Stimulated activated naive CD8-positive, alpha-beta T cell treated with anti-CD3 and anti-CD28 coated beads, Interleukin-15, amount 100 ng/mL, for 72 hours (primary cell): ENCODE results near the gene CPZ.
A peak's percentile ranks its signal among the peaks of the same experiment; 100 is the strongest.

ENCODE experiments used
- ATAC-seq: fragments of 150-1000 bp; cut with Tn5 transposase; 2 replicates; pipeline ENCODE4 v1.10.0; 2021; ENCODE audit warnings: mild to moderate bottlenecking, moderate library complexity
- DNase-seq, 2 donors: peaks; one replicate each; pipeline ENCODE4 v3.0.0; 2021 to 2022
- H3K27ac Mint-ChIP-seq, 2 donors: one replicate each; pipeline ENCODE4 v1.8.0; 2022; ENCODE audit warnings: mild to moderate bottlenecking in 2 of 2, mixed read lengths in 2 of 2, moderate library complexity in 2 of 2
- H3K27me3 Mint-ChIP-seq: one replicate; pipeline ENCODE4 v1.8.0; 2022; ENCODE audit warnings: mixed read lengths
- H3K4me1 Mint-ChIP-seq: one replicate; pipeline ENCODE4 v1.8.0; 2022; ENCODE audit warnings: mild to moderate bottlenecking, mixed read lengths
- H3K4me3 Mint-ChIP-seq, 2 donors: one replicate each; pipeline ENCODE4 v1.8.0; 2022; ENCODE audit warnings: mild to moderate bottlenecking in 2 of 2, mixed read lengths in 2 of 2, moderate library complexity in 1 of 2
- H3K9me3 Mint-ChIP-seq, 2 donors: one replicate each; pipeline ENCODE4 v1.8.0; 2022; ENCODE audit warnings: mixed read lengths in 2 of 2

Gene CPZ

DNA sequence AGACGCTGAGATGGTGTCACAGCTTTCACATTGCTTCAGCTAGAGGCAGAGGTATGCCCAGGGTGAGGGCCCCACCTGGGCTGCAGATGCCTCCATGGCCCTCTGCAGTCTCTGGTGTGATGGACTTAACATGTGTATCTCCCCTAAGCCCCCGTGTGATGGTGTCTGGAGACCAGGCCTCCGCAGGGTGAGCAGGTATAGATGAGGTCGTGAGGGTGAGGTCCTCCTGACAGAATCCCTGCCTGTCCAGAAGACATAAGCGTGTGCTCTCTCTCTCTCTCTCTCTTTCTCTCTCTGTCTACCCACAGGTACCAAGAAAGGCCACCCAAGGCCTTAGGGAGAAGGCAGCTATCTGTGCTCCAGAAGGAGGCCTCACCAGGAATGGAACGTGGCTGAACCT lies 50.9 kb downstream of the CPZ start:
- Mint-ChIP-seq H3K27me3 (peaks cover 9% of the 10 kb centered on the region), H3K4me1 (no peaks in the 10 kb centered on the region), H3K27ac (no peak overlapping the region), H3K9me3 (no peaks in the 10 kb centered on the region), H3K4me3 (no peak overlapping the region)
- ATAC-seq (no peak), DNase-seq (no peak)

DNA sequence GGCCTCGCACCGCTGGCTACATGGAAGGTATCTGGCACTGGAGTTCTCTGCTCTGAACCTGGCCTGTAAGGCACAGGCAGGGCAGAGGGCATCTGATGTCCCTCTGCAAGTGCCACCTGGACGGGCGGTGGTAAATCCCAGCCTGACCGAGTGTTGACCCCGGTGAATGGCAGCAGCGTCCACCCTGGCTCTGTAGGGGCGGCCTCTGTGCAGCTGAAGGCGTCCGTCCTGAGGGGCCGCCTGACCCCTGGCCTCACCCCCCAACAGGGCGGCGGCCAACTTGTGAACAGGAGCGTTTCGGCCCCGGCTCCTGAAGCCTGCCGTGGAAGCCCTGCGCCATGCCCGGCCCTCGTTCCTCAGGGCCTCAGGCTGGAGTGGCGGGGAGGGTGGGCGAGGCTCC lies 51.4 kb downstream of the CPZ start:
- Mint-ChIP-seq H3K9me3 (no peaks in the 10 kb centered on the region), H3K27me3 (peaks cover 8% of the 10 kb centered on the region), H3K4me3 (no peak overlapping the region), H3K27ac (no peak overlapping the region), H3K4me1 (no peaks in the 10 kb centered on the region)
- DNase-seq (no peak), ATAC-seq (no peak)

DNA sequence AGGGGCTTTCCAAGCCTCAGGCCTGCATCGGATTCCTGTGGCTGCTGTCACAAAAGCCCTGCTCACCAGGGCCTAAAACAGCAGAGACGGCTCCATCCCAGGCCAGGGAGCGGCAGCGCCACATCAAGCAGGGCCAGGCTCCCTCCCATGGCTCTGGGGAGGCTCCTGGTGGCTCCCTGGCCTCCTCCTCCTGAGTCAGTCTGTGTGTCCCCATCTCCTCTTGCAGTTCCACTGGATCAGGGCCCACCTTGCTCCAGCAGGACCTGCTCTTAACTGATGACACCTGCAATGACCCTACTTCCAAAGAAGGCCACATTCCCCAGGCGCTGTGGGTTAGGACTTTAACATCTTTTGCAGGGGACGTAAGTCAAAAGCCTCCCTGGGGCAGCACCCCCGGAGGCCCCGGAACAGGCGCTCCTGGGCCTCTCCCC lies 51.9 kb downstream of the CPZ start:
- Mint-ChIP-seq H3K9me3 (no peaks in the 10 kb centered on the region), H3K4me3 (no peak overlapping the region), H3K4me1 (no peaks in the 10 kb centered on the region), H3K27ac (no peak overlapping the region), H3K27me3 (peaks cover 7% of the 10 kb centered on the region)
- ATAC-seq (no peak), DNase-seq (no peak)

DNA sequence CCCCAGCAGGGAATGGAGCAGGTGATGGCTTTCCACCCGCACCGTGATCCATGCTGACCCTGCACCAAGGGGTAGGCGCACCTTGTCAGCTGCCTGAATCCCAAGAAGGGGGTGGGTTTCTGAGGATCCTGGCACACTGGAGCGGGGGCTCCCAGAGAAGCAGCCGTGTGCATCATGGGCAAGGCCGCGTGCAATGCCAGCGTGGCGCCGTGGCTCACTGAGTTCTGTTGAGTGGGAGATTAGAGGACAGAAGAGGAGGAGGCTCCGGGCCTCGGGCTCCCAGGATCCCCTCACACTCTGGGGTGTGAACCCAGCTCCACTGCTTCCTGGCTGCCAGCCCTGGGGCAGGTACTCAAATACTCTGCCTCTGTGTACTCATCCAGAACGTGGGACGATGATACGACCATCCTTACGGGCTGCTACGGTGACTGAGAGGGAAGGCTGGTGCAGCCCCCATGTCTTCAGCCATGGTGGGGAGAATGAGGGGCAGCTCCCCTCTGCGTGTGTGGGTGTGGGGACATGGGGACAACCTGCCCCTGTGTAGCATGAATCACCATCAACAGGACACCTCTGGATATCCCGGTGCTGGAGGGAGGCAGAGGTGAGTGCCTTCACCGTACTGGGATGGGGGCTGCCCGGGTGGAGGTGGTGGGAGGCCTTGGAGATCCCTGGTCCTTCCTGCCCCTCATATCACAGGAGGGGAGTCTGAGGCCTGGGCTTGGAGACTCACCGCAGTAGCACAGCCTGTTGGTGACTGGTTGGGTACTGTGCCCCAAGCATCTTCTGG lies 52.6 kb downstream of the CPZ start:
- Mint-ChIP-seq H3K4me1 (no peaks in the 10 kb centered on the region), H3K9me3 (no peaks in the 10 kb centered on the region), H3K27ac (no peak overlapping the region), H3K4me3 (no peak overlapping the region), H3K27me3 (peaks cover 7% of the 10 kb centered on the region)
- ATAC-seq (peak; percentile 6), DNase-seq (no peak)

DNA sequence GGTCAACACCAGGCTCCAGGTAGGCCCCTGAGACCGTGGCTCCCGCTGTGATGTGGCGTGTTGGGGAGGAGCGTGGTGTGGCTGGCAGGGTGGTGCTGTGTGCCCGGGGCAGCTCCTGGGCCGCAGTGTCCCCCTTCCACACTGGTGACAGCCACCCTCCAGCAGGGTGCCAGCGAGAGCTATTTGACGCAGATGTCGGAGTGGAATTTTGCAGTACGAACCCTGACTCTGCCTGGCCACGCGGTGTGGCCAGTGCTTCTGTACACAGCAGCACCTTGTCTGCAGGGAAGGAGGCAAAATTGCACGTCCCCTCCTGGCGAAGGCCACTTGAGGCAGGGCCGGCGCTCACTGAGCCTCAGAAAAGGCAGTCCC lies 53.2 kb downstream of the CPZ start:
- Mint-ChIP-seq H3K4me3 (no peak overlapping the region), H3K4me1 (no peaks in the 10 kb centered on the region), H3K27me3 (peaks cover 7% of the 10 kb centered on the region), H3K27ac (no peak overlapping the region), H3K9me3 (no peaks in the 10 kb centered on the region)
- DNase-seq: no peak
- ATAC-seq: no peak

DNA sequence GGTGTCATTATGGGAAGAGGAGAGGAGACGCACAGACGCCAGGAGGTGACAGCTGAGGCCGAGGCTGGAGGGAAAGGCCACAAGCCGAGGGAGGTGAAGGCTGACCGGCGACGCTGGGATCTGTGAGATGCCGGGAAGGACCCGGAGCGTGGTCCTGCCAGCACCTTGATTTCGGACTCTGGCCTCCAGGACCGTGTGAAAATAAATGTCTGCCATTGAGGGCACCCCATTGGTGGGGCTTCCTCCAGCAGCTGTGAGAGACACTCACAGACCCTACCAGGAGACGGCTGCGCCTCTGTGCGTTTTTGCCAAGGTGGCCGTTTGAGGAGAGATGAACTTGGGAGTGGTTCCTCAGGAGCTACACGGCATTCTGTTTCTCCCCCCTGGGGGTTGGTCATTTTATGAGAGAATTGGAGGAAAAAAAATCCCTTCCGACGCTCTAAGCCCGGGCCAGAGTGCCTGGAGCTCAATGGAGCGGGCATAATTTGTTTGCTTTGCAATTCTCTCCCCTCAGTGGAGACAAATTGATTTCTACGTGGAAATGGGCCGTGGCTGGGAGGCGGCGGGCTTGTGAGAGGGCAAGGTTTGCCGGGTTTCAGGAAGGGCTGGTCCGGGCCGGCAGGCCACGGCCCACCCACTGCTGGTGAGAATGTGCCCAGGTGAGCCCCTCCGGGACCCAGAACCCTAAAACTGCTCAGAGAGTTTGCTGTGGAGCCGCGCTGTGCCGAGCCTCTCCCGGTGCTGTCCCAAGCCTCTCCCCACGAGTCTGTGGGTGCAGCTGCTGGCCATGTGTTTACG lies 53.9 kb downstream of the CPZ start:
- ATAC-seq: no peak
- peak overlapping the region in 1 of 2 donors; percentile 63 for H3K27ac Mint-ChIP-seq
- H3K4me3 Mint-ChIP-seq: no peak overlapping the region
- DNase-seq: no peak
- peaks cover 7% of the 10 kb centered on the region for H3K27me3 Mint-ChIP-seq
- no peaks in the 10 kb centered on the region for H3K4me1 Mint-ChIP-seq
- no peaks in the 10 kb centered on the region for H3K9me3 Mint-ChIP-seq

DNA sequence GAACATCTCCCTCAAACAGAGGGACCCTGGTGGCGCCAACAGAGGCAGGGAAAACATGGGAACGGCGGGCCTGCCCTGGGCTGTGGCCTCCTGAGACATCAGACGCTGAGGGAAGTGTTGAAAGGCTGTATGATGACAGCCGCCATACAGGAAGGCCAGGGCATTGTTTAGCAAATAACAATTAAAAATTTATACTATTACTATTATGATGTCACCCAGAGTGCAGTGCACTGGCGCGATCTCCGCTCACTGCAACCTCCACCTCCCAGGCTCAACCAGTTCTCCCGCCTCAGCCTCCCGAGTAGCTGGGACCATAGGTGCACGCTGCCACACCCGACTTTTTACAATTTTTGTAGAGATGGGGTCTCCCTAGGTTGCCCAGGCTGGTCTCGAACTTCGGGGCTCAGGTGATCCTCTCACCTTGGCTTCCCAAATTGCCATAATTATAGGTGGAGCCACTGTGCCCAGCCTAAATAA lies 54.6 kb downstream of the CPZ start:
- ATAC-seq: no peak
- H3K27ac Mint-ChIP-seq: no peak overlapping the region

DNA sequence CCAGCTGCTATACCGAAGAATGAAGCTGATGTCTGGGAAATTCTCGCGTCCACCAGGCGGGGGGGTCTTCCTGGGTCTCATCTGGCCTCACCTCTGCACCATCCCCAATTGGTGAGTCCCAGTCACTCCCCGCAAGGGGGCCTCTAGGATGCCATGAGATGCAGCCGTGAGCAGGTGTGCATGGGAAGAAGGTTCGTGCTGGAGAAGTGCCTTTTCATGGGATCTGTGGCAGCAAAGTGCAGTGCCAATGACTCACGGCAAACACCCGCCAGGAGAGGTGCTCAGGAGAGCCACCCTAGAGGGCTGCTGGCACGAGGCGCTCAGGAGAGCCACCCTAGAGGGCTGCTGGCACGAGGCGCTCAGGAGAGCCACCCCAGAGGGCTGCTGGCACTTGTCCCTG lies 55.1 kb downstream of the CPZ start:
- ATAC-seq: no peak
- H3K4me1 Mint-ChIP-seq: no peaks in the 10 kb centered on the region
- H3K27me3 Mint-ChIP-seq: peaks cover 7% of the 10 kb centered on the region
- H3K9me3 Mint-ChIP-seq: no peaks in the 10 kb centered on the region
- no peak for DNase-seq
- H3K27ac Mint-ChIP-seq: no peak overlapping the region
- no peak overlapping the region for H3K4me3 Mint-ChIP-seq

More for the DNA sequence above, 54.6 kb downstream of the CPZ start:
- Mint-ChIP-seq H3K4me3 (no peak overlapping the region), H3K9me3 (no peaks in the 10 kb centered on the region), H3K27me3 (peaks cover 7% of the 10 kb centered on the region), H3K4me1 (no peaks in the 10 kb centered on the region)
- DNase-seq: no peak

DNA sequence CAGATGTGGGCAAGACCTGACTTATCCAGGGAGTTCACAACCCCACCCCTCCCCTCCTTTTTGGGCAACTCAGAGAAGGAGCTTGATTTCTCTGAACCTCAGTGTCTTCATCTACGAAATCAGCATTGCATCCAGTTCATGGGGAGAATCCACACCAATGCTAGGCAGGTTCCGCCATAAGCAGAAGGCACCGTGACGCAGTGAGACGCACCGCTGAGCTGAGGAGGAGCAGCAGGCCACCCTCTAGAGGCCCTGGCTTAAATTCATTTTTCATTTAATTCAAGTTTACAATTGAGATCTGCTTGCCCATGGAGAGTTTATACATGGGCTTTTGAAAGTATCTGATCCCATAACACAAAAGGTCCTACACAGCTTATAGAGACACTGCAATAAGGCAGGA lies 55.7 kb downstream of the CPZ start:
- DNase-seq (no peak), ATAC-seq (no peak)
- no peak overlapping the region for H3K27ac Mint-ChIP-seq
- no peaks in the 10 kb centered on the region for H3K9me3 Mint-ChIP-seq
- H3K27me3 Mint-ChIP-seq: peaks cover 7% of the 10 kb centered on the region
- no peaks in the 10 kb centered on the region for H3K4me1 Mint-ChIP-seq
- H3K4me3 Mint-ChIP-seq: no peak overlapping the region

DNA sequence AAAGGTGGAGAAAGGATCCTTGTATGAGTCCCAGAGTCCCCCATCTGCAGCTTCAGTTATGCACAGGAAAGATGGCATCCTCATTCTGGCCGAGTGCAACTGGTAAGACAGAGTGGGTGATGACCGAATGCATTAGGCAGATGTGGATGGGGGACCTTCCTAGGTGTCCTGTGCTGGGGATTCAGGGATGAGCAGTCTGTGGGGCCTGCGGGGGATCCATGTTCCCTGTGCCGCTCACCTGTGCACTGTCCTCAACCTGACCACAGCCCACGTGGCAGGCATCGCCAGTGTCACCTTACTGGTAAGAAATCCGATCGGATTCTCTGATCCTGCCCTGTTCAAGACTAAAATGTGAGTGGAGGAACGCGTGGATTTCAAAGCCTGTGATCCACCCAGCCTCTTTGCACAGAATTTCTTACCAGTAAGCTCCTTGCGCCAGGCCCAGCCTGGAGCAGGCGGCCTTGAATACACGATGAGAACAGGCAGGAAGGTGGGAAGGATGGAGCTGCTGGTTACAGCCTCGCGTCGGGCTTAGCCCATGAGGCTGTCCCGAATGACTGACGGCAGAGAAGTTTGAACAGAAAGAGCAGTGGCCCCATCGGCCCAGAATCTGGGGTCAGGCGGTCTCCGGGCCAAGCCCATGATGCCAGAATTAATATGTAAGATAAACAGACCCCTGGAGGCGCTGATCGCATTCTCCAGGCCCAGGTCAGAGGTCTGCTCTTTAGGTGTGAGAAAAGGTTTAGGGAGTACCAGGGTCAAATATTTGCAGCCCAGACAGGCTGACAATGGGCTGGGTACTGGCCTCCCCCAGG lies 56.5 kb downstream of the CPZ start:
- Mint-ChIP-seq H3K4me1 (no peaks in the 10 kb centered on the region), H3K27ac (no peak overlapping the region), H3K9me3 (no peaks in the 10 kb centered on the region), H3K27me3 (peaks cover 7% of the 10 kb centered on the region), H3K4me3 (no peak overlapping the region)
- DNase-seq (no peak), ATAC-seq (no peak)

DNA sequence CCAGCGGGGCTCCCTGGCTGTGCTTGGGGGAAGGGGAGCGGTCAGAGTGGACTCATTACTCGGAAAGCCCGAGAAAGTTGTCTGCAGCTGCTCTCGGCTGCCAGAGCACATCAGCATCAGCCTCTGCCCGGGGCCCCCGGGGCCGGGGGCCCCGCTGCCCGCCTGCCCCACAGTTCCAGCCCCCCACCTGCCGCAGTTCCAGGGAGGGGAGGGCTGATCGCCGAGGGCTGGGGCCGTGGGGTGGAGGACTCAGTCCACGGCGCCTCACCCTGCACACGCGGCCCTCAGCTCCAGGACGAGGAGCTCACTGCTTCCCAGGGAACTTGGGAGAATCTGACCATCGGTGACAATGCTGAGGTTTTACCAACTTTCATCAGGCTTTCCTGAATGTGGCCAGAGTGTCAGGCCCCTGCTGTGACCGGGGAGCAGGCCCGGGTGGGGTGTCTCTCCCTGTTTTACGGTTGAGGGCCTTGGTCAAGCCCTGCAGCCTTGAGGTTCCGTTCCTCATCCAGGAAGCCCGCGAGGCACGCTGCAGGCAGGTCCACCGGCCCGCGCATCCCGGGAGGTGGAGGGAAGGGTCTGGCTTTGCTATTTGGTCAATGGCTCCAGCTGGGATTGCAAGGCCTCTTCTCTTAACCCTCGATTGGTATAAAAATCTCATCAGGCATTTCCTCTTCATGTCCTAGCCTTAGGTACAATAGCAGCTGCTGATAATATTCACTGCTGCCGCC lies 57.2 kb downstream of the CPZ start:
- DNase-seq (no peak), ATAC-seq (peak; percentile 28)
- peaks cover 5 to 7% of the 10 kb centered on the region in 2 donors for H3K9me3 Mint-ChIP-seq
- H3K27me3 Mint-ChIP-seq: peaks cover 7% of the 10 kb centered on the region
- H3K27ac Mint-ChIP-seq: no peak overlapping the region
- H3K4me1 Mint-ChIP-seq: no peaks in the 10 kb centered on the region
- H3K4me3 Mint-ChIP-seq: no peak overlapping the region

DNA sequence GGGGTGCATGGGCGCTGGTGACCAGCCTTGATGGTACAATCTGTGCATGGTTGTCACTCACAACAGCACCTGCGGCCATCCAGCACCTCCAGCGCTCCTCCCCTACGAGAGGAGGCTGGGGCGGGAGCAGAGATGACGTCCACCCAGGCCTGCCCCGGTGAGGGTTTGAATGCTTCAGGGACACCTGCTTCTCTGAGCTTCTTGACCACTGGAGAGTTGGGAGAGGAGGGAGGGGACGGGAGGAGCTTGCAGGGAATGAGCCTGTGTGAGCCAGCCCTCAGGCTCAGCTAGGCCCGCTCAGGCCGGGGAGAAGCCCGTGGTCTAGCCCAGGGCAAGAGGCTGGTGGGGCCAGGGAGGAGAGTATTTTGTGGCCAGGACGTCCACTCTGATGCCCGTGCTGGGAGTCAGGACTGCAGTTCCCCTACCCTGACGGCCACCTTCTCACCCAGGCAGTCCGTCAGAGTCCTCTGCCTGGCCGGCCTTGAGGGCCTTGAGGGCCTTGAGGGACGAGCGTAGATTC lies 59.2 kb downstream of the CPZ start:
- DNase-seq (no peak), ATAC-seq (no peak)
- peaks cover 5 to 16% of the 10 kb centered on the region in 2 donors for H3K9me3 Mint-ChIP-seq
- H3K27me3 Mint-ChIP-seq: peaks cover 15% of the 10 kb centered on the region
- no peak overlapping the region for H3K27ac Mint-ChIP-seq
- H3K4me3 Mint-ChIP-seq: no peak overlapping the region
- no peaks in the 10 kb centered on the region for H3K4me1 Mint-ChIP-seq

DNA sequence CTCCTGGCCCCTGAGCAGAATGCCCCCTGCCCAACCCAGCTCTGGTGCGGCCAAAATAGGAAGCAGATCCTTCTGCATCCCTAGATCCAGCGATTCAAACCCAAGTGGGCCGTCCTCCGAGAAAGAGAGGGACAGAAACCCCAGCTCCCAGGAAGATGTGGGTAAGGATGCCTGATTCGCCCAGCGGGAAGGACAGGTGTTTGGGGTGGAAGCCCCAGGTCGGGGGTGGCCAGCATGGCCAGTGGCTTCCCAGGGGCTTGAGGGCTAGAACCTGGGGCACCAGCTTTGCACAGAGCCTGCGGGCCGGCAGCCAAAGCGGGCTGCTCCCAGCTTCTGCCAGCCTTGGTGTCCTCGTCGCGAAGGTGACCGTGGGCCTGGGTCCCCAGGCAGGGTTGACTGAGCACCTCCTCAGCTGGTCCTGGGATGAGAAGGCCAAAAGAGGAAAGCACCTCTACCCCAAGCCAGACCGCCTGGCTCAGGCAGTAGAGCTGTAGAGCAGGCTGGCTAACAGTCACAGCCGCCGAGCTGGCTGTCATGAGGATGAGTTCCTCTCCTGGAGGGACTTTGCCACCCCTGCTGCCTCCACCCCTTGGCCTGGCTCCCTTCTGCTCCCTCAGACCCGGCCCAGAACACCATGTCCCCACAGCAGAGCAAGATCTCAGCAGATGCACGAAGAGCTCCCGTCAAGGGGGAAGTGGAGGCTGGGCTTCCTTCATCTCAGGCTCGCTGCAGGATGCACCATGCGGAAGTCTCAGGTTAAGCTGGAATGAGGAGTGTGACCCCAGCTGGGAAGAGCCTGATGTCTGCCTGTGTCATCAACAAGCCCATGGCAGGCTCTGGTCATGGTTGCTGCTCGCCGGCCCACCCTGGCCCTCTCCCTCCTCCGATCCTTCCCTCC lies 59.9 kb downstream of the CPZ start:
- H3K4me3 Mint-ChIP-seq: no peak overlapping the region
- peaks cover 5 to 16% of the 10 kb centered on the region in 2 donors for H3K9me3 Mint-ChIP-seq
- DNase-seq (no peak), ATAC-seq (no peak)
- peaks cover 16% of the 10 kb centered on the region for H3K27me3 Mint-ChIP-seq
- no peak overlapping the region for H3K27ac Mint-ChIP-seq
- no peaks in the 10 kb centered on the region for H3K4me1 Mint-ChIP-seq

DNA sequence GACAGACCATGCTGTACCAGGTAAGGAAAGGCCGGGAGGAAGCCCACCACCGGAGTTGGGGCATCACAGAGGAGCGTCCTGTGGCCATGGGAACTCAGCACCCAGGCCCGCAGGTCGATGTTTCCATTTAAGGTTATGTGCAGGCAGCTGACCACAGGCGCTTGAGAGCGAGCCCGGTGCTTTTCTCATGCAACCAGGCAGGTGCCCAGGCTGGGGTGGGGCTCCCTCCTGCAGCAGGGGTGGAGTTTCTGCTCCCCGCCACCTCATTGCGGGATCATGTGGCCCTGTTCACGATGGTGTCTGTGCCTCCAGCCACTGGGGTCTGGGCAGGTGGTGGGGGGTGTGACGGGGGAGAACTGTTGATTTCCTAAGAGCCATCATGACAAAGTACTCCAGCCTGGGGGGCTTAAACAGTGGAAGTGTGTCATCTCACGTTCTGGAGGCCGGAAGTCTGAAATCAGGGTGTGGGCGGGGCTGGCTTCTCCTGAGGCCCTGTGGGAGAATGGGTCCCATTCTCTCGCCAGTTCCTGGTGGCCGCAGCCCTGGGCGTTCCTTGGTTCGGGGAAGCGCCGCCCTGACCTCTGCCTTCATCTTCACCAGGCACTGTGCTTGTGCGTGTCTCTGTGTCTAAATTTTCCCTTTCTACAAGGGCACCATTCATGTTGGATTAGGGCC lies 60.9 kb downstream of the CPZ start:
- ATAC-seq (no peak), DNase-seq (no peak)
- H3K27me3 Mint-ChIP-seq: peaks cover 22% of the 10 kb centered on the region
- no peak overlapping the region for H3K27ac Mint-ChIP-seq
- no peak overlapping the region for H3K4me3 Mint-ChIP-seq
- peaks cover 5 to 16% of the 10 kb centered on the region in 2 donors for H3K9me3 Mint-ChIP-seq
- H3K4me1 Mint-ChIP-seq: no peaks in the 10 kb centered on the region
